HG02870 (cell line): ENCODE data around the gene APBB2.
A peak's percentile ranks its signal among the peaks of the same experiment; 100 is the strongest.
"Not testable (repeated sequence)": the region's sequence is repeated elsewhere in the genome, so short reads cannot be mapped to it uniquely, and the experiment has no call there.

ENCODE experiments used
- ATAC-seq: cut with Tn5 transposase; IDR thresholded peaks from one replicate; pipeline ENCODE4 v1.9.1; 2021; ENCODE audit warnings: mild to moderate bottlenecking, moderate library complexity; ENCODE audit not compliant: unreplicated experiment

The APBB2 gene

DNA sequence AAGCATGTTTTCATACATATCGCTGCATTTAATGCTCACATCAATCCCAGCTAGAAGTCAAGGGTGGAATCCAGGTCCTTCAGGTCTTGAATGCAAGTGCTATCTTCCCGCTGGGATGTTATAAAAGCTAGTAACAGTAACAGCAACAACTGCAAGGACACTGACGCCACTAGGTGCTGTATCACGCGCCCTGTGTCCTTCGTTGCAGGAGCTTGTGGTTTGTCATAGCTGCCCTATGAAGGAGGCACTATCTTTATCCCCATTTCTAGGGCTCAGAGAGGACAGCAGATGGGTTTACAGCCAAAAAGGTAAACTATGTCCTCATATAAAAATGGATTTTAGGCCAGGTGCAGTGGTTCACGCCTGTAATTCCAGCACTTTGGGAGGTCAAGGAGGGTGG, 261.7 kb downstream of the APBB2 start:
- ATAC-seq = no peak

DNA sequence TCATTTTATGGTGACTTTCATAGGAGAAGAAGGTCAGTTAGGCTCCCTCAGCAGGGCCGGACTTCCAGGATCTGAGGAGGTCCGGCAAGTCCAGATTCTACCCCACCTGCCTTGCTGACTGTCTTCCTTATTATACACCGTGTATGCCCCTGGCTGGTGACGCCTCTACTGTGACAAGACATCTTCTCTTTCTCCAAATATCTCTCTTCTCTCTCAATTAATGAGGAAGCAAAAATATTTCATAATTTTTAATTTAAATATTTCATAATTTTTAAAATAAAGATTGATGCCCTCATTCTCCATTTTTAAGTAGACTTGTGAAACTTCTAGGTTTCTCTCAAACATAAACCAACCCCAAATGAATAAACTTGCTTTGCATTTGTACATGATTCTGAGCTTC, 262.1 kb downstream of the APBB2 start:
- ATAC-seq = no peak

DNA sequence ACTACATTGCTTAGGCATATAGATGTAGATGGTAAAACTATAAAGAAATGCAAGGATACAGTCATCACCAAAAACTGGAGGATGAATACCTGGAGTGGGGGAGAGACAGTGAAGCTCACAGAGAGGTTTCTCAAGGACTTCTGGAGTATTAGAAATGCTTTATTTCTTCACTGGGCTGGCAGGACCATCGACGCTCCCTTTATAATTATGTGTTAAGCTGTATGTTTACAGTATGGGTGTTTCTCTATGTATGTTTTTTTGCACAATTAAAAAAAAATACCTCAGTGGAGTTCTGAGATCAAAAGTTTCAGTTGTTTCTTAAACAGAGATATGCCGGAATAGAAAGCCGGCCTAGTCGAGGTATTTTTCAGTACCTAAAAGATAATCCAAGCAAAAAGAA, 263.3 kb downstream of the APBB2 start:
- ATAC-seq = no peak

DNA sequence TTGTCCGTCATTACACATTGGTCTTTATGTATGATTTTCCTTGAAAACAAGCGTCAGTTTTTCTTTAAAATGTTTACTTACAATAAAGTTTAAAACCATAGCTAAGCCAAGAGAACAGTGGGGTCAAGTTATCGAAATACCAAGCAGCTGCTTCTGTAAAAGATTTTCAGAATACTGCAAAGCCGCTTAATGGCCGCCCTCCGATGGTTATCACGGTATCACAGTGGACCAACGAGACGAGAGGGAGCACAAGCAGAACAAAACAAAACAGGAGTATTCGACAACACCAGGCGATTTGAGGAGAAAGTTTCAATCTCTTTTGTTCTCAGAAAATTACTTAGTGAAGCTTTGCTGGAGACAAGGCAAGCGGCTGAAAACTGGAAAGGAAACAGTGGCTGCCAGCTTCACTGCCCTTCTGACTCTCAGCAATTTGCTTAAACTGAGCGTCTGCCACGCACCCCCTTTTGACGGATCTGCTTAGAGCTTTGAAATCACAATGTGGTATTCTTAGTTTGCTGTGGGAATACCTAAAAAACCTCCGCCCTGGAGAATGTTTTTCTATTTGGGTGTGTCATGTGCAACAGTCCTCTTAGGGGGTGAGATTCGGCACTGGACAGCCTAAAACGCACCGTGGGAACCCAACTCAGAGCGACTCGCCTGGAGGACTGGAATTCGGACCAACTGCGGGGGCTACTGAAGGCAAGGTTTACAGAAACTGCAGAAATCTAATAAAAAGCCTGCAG, 264.8 kb downstream of the APBB2 start:
- ATAC-seq = no peak

DNA sequence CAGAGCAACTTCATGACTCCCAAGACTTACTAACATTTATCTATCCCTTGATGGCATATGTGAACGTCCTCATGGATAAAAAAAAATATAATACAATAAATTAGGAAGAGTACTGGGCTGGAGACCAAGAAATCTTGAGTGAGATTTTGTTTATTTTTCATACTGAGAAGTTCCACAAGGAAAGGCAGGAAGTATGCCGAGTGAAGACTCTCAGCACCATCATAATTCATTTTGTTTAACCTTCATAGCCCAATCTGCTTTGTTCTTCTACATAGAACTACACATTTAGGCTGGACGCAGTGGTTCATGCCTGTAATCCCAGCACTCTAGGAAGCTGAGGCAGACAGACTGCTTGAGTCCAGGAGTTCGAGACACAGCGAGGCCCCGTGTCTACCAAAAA, 266.3 kb downstream of the APBB2 start:
- ATAC-seq = no peak

DNA sequence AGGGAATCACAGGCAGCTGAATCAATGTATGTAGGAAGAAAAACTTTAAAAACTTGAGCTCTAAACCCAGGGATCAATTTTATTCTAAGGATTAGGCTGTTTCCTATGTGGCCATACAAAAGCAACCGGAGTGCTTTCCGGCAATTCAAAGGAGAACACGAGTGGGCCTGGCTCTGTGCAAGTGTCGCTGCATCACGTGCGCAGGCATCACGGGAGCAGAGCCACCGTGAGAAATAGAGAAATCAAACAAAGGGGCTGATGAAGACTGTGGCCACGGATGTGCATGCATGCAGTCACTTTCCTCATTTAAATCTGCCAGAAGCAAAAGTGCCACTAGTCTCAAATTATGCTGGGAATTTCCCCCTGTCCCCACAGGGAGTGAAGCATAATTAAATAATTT, 267.7 kb downstream of the APBB2 start:
- no peak for ATAC-seq

DNA sequence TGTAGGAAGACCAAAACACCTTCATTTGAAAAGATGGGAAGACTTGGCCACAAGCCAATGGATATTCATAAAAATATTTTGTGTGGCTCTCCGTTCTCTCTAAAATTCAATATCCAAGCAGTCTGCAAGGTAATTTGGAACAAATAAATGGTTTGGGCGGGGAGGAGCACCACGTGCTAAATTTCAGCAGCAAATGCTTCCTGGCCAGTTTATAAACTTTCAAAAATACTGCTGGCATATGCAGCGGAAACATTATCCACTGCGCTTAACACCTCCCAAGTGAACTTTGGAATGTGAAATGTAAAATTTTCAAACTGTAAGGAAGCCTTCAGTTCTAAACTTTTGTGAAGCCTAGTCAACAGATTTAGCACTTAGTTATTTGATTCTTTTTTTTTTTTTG, 273.6 kb downstream of the APBB2 start:
- ATAC-seq = no peak

DNA sequence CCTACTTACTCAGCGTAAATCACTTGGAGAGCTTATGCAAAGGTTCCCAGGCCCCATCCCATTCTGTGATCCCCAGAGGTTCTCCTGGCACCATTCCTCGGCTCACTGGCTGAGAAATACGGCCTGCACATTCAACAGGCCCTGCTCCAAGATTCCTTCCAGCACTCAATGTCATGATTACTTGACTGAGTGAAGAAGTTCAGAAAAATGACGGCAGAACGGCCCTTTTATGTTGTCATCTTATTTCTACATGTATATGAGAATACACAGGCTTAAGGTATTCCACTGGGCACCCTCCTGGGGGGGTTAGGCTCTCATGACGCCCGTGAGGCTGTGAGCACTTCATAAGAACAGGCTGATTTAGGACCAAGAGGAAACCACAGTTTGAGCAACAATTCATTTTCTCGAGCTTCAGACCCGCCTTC, 274.0 kb downstream of the APBB2 start:
- no peak for ATAC-seq

DNA sequence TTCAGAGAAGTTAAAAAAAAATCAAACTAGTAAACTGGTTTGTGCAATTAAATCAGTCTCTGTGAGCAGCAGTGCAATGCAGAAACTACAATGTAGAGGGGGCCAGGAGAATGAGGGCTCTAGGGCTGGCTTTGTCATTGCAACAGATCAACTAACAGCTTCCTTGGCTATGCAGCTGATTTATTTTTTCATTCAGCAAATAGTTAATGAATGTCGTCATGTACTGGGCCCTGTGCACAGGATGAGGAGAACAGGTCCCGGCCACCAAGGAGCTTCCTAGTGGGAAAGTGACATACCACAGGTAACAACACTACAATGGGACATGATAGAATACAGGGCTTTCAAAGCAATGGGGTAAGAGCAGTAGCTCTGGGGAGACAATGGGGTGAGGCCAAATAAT, 274.5 kb downstream of the APBB2 start:
- ATAC-seq = no peak

DNA sequence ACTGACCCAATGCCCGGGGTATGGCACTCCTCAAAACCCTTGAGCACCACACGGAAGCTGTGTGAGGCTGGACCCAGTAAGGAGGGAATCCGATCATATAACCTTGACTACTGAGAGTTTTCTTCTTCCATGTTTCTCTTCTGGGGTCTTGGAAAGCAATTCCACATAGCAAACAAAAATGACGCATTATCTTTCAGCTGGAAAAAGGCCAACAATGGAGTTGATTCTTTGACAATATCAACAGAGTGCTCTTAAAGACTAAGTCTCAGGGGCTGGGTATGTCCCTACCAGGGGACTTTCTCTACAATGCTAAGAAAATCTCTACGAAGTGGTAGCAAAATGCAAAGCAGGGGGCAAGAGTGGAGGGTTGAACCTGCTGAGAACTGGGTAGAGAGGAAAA, 276.0 kb downstream of the APBB2 start:
- no peak for ATAC-seq

DNA sequence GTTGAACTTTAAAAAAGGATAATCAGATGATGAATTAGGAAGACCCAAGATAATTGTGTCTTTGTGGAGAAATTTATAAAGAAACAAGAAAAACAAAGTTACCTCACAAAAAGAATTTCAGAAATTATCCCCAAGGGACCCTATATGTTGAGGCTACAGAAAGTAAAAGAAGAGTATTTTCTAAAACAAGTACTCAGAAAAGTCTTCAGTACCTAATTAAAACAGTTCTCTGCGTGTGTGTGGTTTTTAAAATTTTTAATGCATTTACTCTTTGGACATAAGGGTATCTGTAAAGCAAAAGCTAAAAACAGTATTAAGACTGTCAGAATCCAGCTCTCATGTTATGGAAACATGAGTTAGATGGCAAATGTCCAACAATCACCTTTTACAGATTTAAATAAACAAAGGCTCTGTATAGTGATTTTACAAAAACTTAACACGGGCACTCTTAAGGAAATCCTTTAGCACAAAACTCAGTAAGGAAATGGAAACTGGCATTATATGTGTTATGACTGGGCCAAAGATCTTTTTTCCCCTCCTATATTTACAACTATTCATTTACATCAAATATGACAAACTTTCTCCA, 277.1 kb downstream of the APBB2 start:
- no peak for ATAC-seq

DNA sequence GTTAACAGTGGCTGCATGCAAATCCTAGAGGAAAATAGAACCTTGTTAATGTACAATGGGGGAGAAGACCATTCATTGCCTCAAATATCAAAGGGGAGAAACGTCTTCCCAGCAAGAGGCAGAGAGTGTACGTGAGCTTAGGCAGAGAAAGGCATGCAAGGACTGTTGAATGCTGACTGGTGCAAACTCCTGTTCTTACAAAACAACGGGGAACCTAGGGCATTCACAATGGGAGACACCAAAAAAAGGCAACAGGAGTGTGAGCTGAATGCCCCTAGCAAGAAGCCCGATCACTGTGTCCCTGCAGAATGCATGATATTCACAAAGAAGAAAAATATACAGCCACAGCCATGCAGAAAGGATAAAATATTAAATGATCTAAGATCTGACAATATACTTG, 279.7 kb downstream of the APBB2 start:
- no peak for ATAC-seq

DNA sequence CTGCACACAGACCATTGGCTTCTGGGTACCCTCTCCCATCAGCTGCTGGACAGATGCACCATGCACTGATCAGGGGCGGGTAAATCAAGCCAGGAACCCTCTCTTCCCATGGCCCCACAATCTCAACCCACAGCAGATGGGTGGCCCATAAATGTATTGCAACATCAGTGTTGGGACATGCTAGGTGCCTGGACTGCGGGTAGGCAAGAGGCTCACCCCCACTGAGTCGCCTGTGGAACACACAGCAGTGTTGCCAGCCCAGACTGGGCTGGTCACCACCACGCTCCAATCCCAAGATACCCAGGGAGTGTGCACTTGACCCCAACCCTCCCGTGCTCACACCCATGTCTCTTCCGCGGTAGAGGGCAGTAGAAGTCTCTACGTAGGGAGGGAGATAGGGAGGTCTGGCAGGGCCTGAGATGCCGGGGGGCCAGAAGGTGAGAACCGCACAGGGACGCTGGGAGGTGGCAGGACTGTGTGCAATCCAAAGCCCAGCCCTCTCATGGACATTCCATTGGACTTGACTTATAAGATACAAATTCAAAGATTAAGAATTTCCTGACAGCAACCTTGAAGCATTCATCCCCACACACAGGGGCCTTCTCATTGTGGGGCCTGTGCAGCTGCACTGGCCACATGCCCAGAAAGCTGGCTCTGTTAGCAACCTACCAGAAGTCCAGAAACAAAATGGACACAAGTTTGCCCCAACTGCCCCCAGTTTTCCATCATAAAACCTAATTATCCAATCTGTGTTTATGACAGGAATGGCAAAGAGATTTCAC, 280.9 kb downstream of the APBB2 start:
- ATAC-seq = no peak

DNA sequence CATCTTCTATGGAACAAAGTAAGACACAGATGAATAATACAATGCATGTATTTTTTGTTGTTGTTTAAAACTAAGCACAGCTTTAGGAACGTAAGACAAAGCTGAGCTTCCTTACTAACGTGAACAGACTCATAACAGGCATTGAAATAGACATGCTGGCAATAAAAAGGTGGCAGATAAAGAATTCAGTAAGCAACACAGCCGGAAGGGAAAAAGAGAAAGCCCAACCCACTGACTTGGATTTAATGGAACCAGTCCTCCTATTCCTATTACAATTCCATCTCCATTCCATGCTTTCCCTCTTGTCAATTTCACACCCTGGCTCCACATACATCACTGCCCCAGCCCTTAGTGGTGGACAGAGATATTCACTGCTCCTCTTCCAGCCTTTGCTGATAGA, 282.5 kb downstream of the APBB2 start:
- no peak for ATAC-seq

DNA sequence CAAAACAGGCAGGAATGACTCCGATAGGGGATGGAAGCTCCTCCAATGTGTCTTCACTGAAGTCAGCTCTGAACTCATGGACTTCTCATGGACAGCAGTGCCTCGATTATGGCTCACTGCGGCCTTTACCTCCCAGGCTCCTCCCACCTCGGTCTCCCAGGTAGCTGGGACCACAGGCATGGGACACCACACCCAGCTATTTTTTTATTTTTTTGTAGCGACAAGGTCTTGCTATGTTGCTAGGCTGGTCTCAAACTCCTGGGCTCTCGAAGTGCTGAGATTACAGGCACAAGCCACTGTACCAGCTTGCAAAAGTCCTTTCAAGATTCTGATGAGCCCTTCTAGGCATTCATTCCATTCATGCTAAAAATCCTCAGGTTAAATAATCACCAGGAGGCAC, 283.1 kb downstream of the APBB2 start:
- ATAC-seq = no peak

DNA sequence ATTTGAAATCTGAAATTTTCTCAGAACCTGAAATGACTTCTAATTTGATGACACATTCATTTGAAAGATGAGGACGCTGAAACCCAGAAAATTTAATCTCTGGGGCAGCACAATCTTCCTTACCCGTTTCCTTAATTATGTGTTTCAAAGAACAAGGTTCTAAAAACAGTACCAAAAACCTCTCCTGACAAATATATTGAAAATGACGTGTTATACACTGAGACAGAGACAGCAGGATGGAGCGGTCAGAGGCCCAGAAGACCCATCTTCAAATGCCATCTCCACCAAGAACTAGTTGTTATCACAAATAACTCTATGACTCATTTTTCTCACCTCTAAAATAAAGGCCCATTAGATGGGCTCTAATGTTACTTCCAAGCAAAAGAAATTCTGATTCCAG, 287.3 kb downstream of the APBB2 start:
- no peak for ATAC-seq

DNA sequence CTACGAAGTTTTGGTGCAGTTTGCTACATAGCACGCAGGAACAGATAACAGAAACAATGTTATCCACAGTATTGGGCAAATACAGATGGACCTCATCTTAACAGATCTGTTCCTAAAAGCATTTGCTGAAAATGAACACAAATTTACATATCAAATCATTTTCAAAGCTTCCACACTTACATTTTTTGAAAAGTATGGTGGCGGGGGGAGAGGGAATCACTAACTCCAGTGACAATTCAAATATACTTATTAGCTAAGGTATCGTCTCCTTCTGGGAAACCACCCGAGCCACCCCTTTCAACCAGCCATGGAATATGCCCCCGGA, 289.6 kb downstream of the APBB2 start:
- no peak for ATAC-seq

DNA sequence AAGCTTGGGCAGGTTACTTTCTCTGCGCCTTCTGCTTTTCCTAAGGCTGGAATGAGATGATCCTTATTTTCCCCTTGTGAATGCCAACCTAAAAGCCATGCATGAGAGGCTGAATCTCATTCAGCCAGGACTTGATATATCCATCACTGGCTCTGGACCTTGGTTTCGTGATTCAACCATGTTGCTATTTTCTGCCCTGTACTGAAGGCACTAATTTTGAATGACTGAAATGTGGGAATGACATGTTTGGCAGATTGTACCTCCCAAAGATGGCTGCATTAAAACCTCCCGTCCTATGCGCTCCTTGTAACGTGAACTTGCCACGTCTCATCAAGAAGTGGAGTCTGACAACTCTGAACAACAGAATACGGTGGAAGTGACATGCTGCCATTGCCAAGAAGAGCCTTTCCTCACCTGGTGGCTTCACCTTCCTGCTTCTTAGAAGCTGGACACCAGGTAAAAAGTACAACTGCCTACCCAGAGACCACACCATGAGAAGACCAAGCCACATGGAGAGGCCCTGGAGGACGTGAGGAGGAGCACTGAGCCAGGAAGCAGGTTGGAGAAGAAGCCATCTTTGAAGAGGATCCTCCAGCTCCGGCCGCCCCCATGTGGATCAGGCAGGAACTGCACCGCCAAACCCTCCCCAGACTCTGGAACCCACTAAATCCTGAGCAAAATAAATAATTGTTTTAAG, 290.1 kb downstream of the APBB2 start:
- peak; percentile 81 for ATAC-seq

DNA sequence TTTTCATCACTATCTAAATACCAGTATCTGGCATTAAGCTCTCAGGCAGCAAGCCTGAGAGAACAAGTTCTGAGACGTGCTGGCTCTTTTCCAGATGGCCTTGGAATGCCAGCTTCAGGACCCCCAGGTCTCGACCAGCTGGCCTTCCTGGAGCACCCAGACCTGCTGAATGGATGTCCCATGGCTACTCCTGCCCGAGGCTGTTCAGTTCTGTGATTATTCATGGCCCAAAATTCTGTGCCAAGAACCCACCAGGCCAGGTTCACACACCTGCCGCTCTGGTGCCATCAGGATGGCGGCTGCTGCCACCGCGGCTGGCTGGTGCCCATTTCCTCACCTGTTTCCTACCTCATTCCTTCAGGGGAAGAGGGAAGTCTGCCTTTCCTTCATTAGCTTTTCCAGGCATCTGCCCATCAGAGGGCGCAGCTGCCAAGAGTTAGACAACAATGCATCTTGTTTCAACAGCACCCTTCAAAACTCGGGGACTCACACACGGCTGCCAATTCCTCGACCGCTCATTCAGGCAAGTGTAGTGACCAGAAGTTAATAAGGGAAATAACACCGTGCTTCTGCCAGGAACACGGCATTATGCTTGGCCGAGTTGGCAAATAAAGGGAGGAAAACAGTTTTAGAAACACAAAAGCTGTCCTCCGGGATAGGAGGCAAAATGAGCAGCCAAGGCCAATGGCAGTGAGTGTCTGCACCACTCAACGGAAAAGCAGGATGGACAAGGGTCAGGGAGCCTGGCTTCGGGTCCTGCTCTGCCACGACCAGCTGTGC, 290.8 kb downstream of the APBB2 start:
- no peak for ATAC-seq

DNA sequence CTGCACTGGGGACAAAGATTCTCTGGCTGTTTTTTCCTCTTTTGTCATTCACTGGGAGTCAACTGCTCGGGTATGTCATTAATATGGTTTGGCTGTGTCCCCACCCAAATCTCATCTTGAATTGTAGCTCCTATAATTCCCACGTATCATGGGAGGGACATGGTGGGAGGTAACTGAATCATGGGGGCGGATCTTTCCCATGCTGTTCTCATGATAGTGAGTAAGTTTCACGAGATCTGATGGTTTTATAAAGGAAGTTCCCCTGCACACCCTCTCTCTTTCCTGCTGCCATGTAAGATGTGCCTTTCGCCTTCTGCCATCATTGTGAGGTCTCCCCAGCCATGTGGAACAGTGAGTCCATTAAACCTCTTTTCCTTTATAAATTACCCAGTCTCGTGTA, 294.4 kb downstream of the APBB2 start:
- not testable (repeated sequence) for ATAC-seq

DNA sequence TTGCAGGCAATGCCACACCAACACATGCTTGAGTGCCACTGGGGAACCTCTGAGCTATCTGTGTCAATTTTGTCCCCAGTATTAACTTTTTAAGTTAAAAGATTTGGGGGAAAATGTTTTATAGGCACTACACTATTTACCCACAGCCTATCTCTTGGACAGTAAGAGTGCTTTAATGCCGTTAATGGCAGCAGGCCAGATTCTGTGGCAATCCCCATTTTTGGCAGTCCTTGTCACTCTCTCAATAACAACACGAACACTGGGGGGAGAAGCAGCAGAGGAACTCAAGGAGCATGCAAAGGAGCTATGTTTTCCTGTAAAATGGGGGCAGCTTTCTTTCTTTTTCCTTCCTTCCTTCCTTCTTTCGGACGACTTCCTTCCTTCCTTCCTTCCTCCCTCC, 296.0 kb downstream of the APBB2 start:
- no peak for ATAC-seq
